AG04449 (cell line): Measurements from ENCODE around the gene PDE4B.
A peak's percentile ranks its signal among the peaks of the same experiment; 100 is the strongest.

Experiments used
- CTCF ChIA-PET: fragments of 350-600 bp; formaldehyde crosslinking; extraction: SDS; loops from one replicate; lab custom pipeline; 2021; ENCODE audit warnings: antibody characterized with exemption; lab: Yijun Ruan, JAX
- POLR2A ChIA-PET: fragments of 400-600, 350-600 bp; formaldehyde crosslinking; extraction: SDS; loops from one replicate; lab custom pipeline; 2020; ENCODE audit warnings: antibody characterized with exemption, inconsistent platforms; lab: Yijun Ruan, JAX
- DNase-seq: peaks from one replicate; pipeline ENCODE4 v3.0.0-alpha.2; 2010; ENCODE audit warnings: low read depth, low spot score
- H3K4me3 ChIP-seq: 2 replicates; pipeline ENCODE4 v1.5.1; 2011; ENCODE audit warnings: low read depth, mild to moderate bottlenecking, control low read depth, low read length
- CTCF ChIP-seq: IDR thresholded peaks from one replicate; pipeline ENCODE4 v1.5.1; 2011; ENCODE audit warnings: mild to moderate bottlenecking, moderate library complexity, low read length, control low read depth, inconsistent platforms; ENCODE audit not compliant: insufficient read depth; ENCODE audit errors: missing control alignments

PDE4B gene

GRCh38 chr1:66248746-66249145, 456.1 kb downstream of the PDE4B start:
- H3K4me3 ChIP-seq: no peak overlapping the region
- CTCF ChIA-PET: interaction anchor here (1.9 to 25.3 kb wide), 5 partner anchors 20 to 284 kb away, joined by 4 to 807 read pairs (median 124); no protein-coding TSS in a partner anchor
- POLR2A ChIA-PET: no interaction called here
- no peak for DNase-seq
- TF ChIP-seq CTCF: no peak

- TF ChIP-seq CTCF: no peak
These were observed 457.4 kb downstream of the PDE4B start for GRCh38 chr1:66250075-66250474.

GRCh38 chr1:66250478-66250877, 457.8 kb downstream of the PDE4B start:
- no peak for TF ChIP-seq CTCF
- POLR2A ChIA-PET: no interaction called here

More at GRCh38 chr1:66250075-66250474, 457.4 kb downstream of the PDE4B start:
- ChIA-PET POLR2A (no interaction called here), CTCF (interaction anchor here (1.0 to 25.3 kb wide), 6 partner anchors 6 to 292 kb away, joined by 4 to 807 read pairs (median 84); no protein-coding TSS in a partner anchor)
- DNase-seq: no peak
- no peak overlapping the region for H3K4me3 ChIP-seq

GRCh38 chr1:66251546-66251945, 458.9 kb downstream of the PDE4B start:
- H3K4me3 ChIP-seq: no peak overlapping the region
- ChIA-PET CTCF (interaction anchor here (0.7 to 25.3 kb wide), 15 partner anchors 8 to 511 kb away, joined by 3 to 807 read pairs (median 6); no protein-coding TSS in a partner anchor), POLR2A (no interaction called here)
- TF ChIP-seq CTCF: no peak
- no peak for DNase-seq

More at GRCh38 chr1:66250478-66250877, 457.8 kb downstream of the PDE4B start:
- CTCF ChIA-PET: interaction anchor here (1.0 to 25.3 kb wide), 6 partner anchors 7 to 293 kb away, joined by 4 to 807 read pairs (median 84); no protein-coding TSS in a partner anchor
- H3K4me3 ChIP-seq: no peak overlapping the region
- DNase-seq: no peak

- DNase-seq: no peak
- POLR2A ChIA-PET: no interaction called here
- CTCF ChIA-PET: interaction anchor here (0.9 to 25.3 kb wide), 20 partner anchors 10 to 296 kb away, joined by 3 to 807 read pairs (median 4); no protein-coding TSS in a partner anchor
- peak; percentile 54 for TF ChIP-seq CTCF
- no peak overlapping the region for H3K4me3 ChIP-seq
These were observed 460.7 kb downstream of the PDE4B start for GRCh38 chr1:66253330-66253921.

- POLR2A ChIA-PET: no interaction called here
- CTCF ChIA-PET: interaction anchor here (1.6 to 25.3 kb wide), 10 partner anchors 10 to 250 kb away, joined by 3 to 807 read pairs (median 16); no protein-coding TSS in a partner anchor
- TF ChIP-seq CTCF: no peak
- no peak for DNase-seq
- no peak overlapping the region for H3K4me3 ChIP-seq
These were observed 462.1 kb downstream of the PDE4B start for GRCh38 chr1:66254785-66255184.
